Vagina (tissue), 2 donors: Measurements from ENCODE around the gene BCAM.

ENCODE experiments used
- POLR2A ChIP-seq, 2 donors: fragments of 450-650 bp; IDR thresholded peaks; one replicate each; pipeline ENCODE4 v1.6.1; 2017; ENCODE audit warnings: antibody characterized with exemption in 2 of 2, mild to moderate bottlenecking in 2 of 2, moderate library complexity in 2 of 2
- TF ChIP-seq, protein P1 (sequence below), 3 experiments: fragments of 450-650 bp in 2 of 3; fragments of 200-600 bp in 1 of 3; sonication (generic) in 1 of 3; IDR thresholded peaks; one replicate each; pipeline ENCODE4 v1.5.1; 2017 to 2019; ENCODE audit warnings: antibody characterized with exemption in 3 of 3, mild to moderate bottlenecking in 2 of 3, moderate library complexity in 2 of 3

- TF ChIP-seq, protein P1, sequence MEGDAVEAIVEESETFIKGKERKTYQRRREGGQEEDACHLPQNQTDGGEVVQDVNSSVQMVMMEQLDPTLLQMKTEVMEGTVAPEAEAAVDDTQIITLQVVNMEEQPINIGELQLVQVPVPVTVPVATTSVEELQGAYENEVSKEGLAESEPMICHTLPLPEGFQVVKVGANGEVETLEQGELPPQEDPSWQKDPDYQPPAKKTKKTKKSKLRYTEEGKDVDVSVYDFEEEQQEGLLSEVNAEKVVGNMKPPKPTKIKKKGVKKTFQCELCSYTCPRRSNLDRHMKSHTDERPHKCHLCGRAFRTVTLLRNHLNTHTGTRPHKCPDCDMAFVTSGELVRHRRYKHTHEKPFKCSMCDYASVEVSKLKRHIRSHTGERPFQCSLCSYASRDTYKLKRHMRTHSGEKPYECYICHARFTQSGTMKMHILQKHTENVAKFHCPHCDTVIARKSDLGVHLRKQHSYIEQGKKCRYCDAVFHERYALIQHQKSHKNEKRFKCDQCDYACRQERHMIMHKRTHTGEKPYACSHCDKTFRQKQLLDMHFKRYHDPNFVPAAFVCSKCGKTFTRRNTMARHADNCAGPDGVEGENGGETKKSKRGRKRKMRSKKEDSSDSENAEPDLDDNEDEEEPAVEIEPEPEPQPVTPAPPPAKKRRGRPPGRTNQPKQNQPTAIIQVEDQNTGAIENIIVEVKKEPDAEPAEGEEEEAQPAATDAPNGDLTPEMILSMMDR (IDR thresholded peaks at IDR 0.05): no peak
- TF ChIP-seq POLR2A (IDR thresholded peaks at IDR 0.05): no peak
These were observed 25.4 kb upstream of the BCAM start for GRCh38 chr19:44783545-44783944.
